HFF-Myc (cell line): ENCODE results near the gene GSDME.

Source experiments
- DNase-seq: peaks from one replicate; pipeline ENCODE4 v3.0.0-alpha.2; 2011; ENCODE audit warnings: low read depth; ENCODE audit errors: extremely low read depth
- H3K4me3 ChIP-seq: replicated peaks from 2 replicates; pipeline ENCODE4 v1.5.1; 2011; ENCODE audit warnings: low read depth, mild to moderate bottlenecking, control low read depth, low read length
- TF ChIP-seq, protein P1 (sequence below): IDR thresholded peaks from 2 replicates; pipeline ENCODE4 v1.5.1; 2012; ENCODE audit warnings: mild to moderate bottlenecking, low read depth, low read length, control low read depth; ENCODE audit errors: missing control alignments

GSDME gene

DNA sequence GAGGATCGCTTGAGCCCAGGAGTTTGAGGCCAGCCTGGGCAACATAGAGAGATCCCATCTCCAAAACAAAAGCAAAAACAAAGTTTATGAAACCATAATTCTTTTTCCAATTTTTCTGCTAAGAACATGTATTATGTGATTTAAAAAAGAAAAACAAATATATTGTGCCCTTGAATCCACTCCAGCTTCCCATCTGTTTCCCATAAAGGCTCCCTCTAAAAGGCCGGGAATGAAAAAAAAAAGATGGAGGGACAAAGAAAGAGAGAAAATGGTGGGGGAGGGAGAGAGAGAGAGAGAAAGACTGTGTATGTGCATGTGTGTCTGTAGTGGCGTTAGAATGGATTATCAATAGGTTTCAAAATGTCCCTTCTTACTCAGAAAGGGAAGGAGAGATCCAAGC, 20.5 kb upstream of the GSDME start:
- no peak for DNase-seq
- no peak overlapping the region for H3K4me3 ChIP-seq
- TF ChIP-seq, protein P1, sequence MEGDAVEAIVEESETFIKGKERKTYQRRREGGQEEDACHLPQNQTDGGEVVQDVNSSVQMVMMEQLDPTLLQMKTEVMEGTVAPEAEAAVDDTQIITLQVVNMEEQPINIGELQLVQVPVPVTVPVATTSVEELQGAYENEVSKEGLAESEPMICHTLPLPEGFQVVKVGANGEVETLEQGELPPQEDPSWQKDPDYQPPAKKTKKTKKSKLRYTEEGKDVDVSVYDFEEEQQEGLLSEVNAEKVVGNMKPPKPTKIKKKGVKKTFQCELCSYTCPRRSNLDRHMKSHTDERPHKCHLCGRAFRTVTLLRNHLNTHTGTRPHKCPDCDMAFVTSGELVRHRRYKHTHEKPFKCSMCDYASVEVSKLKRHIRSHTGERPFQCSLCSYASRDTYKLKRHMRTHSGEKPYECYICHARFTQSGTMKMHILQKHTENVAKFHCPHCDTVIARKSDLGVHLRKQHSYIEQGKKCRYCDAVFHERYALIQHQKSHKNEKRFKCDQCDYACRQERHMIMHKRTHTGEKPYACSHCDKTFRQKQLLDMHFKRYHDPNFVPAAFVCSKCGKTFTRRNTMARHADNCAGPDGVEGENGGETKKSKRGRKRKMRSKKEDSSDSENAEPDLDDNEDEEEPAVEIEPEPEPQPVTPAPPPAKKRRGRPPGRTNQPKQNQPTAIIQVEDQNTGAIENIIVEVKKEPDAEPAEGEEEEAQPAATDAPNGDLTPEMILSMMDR = no peak

DNA sequence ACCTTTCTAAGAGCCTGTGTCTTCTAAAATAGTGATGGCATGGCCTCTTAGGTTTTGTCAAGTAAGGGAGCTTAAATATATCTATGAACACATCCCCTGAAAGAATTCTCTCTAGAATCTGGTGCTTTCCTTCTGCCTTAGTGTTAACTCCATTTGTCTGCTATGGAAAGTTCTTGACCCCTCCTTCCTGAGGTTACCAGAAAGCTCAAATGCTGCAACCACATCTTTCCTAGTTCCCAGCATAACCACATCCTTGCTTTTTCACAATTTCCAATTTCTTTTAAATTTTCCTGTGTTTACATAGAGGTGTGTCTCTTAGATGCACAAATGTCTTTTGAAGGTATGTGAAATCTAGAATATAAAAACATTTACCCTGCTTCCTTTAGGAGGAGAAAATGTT, 16.4 kb upstream of the GSDME start:
- TF ChIP-seq, protein P1 = no peak
- H3K4me3 ChIP-seq = no peak overlapping the region
- no peak for DNase-seq

DNA sequence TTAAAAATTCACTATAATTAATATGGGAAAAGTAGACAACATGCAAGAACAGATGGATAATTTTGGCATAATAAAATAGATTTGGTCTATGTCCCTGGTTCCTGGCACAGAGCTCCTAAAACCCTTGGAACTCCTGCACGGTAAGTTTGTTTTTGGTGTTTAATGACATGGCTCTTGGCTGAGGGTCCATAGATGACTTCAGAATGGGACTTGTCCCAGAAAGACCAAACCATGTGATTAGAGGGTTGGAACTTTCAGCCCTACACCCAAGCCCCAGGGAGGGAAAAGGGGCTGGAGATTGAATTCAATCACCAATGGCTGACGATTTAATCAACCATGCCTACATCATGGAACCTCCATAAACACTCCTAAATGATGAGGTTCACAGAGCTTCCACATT, 12.6 kb upstream of the GSDME start:
- TF ChIP-seq, protein P1 = no peak
- H3K4me3 ChIP-seq = no peak overlapping the region
- no peak for DNase-seq

DNA sequence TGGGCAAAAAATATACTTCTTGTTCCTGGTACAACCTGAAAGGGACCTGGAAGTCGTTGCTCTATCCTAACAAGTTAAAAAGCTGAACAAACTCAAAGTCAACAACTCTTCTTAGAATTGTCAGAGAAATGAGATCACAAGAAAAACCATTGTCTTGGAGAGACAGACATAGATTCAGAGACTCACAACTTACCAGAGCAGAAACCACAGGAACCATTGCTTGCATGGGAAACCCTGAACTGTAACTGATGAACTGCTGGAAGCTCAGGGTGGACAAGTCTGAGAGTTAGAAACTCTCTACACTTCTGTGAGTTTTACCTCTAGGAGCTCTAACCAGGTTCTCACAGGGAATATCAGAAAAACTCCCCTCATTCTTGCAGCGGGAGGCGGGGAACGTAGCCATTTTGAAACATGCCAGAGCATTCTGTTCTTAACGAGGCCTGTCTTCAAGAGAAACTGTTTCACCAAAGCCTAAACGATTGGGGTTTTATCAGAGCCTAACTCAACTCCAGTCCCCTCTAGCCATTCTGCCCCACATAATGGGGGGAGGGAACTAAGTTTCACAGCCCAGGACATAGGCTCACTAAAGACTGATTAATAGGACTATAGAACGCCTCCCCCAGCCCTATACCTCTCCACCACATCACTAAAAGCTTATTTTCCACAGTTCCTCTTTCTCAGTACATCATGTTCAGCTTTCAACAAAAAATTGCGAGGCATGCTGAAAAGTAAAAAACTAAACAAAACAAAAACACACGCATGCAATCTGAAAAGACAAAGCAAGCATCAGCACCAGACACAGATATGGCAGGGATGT, 12.0 kb upstream of the GSDME start:
- no peak overlapping the region for H3K4me3 ChIP-seq
- no peak for DNase-seq
- TF ChIP-seq, protein P1 = no peak

DNA sequence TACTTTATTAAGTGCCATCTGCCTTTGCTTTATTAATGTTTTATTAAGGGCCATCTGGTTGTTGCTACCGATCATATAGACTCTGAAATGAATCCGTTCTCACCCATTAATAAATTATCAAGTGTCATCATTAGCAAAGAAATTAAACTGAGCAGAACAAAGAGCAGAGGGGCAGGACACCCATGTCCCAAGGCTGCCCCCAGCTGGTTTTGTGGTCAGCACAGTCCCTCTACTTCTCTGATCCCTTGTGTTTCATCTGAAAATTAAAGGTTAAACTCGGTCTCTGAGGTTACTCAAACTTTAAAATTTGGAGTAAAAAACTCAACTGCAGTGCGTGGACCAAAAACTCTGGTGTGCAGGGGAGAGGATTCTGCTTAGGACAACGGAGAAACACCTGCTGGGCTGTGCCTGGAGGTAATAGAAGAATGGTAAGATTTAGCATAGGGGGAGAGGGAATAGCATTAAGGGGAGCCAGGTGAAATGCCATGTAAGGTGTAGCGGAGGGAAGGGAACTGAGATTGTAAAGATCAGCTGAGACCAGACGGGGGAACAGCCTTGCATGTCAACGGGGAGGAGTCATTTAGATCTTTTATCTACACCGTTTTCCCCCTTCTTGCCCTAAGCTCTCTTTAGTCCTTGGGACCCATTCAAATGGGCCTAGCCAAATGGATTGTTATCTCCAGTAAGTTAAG, 10.8 kb upstream of the GSDME start:
- TF ChIP-seq, protein P1 = peak; percentile 8
- DNase-seq = no peak

DNA sequence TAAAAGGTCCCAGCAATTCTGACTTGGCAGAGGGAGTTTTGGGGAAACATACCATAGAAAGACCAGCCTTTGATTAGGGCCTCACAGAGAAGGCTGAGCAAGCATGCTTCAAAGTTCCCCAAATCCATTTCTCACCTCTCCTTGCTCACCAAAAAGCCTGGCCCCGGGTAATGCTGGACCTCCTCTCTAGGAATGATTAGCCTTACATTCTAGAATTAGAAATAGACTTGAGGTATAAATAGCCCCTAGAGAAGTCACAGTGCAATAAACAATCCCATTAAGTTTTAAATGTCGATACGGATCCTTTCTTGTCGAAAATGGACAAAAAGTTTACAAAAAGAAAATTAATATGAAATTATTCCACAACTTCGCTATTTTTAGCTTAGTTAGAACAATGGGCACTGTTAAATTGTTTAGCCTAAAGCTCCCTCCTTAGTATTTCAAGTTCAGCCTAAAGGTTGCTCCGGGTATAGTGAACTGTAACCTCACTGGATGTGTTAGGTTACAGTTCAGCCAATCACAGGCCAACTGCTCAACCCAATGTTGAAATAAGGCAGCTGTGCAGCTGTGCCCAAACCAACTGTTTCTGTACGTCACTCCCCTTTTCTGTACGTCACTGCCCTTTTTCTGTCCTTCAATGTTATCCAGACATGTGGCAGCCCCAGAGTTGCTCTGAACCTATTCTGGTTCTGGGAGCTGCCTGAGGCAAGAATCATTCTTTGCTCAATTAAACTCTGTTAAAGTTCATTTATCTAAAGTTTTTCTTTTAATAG, 7.9 kb upstream of the GSDME start:
- no peak overlapping the region for H3K4me3 ChIP-seq
- DNase-seq = no peak
- TF ChIP-seq, protein P1 = no peak

More for the DNA sequence above, 10.8 kb upstream of the GSDME start:
- no peak overlapping the region for H3K4me3 ChIP-seq
